ENCODE results near the gene STAT3.

The STAT3 gene

DNA sequence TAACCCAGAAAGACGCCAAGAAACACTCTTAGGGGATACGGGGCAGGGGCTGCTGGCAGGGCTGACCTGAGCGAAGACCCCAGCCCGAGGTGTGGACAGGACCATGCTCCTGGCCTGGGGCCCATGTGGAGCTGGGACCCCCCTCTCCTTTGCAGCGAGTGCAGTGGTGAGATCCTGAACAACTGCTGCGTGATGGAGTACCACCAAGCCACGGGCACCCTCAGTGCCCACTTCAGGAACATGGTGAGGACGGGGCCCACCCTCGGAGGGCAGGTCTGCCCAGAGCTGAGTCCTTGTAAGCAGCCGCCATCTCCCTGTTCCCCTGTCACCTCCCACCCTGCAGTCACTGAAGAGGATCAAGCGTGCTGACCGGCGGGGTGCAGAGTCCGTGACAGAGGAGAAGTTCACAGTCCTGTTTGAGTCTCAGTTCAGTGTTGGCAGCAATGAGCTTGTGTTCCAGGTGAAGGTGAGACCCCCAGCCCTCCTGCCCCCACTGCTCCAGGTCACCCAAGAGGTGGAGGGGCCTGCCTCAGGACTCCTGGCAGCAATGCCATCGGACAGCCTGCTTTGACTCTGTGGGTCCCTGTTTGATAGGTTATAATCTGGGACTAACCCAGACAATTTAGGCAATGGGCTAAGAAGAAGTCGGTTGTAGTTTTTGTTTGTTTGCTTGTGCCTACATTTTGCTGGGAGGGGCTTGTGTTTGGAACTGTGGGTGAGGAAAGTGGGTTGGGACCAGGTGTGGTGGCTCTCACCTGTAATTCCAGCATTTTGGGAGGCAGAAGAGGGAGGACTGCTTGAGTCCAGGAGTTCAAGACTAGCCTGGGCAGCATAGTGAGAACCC is 83.8 kb downstream of the STAT3 start:
- TF ChIP-seq ZBTB7A (IDR thresholded peaks at IDR 0.05; ENCODE audit: low read depth) = no peak
- no peak for TF ChIP-seq CEBPB (IDR thresholded peaks at IDR 0.05)
- no peak for TF ChIP-seq RAD21 (IDR thresholded peaks at IDR 0.05; ENCODE audit: low read depth)
- TF ChIP-seq TCF12 (IDR thresholded peaks at IDR 0.05; ENCODE audit: low read depth) = no peak
- TF ChIP-seq, protein P1, sequence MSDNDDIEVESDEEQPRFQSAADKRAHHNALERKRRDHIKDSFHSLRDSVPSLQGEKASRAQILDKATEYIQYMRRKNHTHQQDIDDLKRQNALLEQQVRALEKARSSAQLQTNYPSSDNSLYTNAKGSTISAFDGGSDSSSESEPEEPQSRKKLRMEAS (IDR thresholded peaks at IDR 0.05) = no peak
- TF ChIP-seq USF1 (IDR thresholded peaks at IDR 0.05) = no peak
- TF ChIP-seq, protein P2, sequence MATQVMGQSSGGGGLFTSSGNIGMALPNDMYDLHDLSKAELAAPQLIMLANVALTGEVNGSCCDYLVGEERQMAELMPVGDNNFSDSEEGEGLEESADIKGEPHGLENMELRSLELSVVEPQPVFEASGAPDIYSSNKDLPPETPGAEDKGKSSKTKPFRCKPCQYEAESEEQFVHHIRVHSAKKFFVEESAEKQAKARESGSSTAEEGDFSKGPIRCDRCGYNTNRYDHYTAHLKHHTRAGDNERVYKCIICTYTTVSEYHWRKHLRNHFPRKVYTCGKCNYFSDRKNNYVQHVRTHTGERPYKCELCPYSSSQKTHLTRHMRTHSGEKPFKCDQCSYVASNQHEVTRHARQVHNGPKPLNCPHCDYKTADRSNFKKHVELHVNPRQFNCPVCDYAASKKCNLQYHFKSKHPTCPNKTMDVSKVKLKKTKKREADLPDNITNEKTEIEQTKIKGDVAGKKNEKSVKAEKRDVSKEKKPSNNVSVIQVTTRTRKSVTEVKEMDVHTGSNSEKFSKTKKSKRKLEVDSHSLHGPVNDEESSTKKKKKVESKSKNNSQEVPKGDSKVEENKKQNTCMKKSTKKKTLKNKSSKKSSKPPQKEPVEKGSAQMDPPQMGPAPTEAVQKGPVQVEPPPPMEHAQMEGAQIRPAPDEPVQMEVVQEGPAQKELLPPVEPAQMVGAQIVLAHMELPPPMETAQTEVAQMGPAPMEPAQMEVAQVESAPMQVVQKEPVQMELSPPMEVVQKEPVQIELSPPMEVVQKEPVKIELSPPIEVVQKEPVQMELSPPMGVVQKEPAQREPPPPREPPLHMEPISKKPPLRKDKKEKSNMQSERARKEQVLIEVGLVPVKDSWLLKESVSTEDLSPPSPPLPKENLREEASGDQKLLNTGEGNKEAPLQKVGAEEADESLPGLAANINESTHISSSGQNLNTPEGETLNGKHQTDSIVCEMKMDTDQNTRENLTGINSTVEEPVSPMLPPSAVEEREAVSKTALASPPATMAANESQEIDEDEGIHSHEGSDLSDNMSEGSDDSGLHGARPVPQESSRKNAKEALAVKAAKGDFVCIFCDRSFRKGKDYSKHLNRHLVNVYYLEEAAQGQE (IDR thresholded peaks at IDR 0.05; ENCODE audit: low read depth) = no peak
- TF ChIP-seq CREB1 (IDR thresholded peaks at IDR 0.05; ENCODE audit: low read depth) = no peak
- TF ChIP-seq NFIC (IDR thresholded peaks at IDR 0.05) = no peak
- TF ChIP-seq EP300 (IDR thresholded peaks at IDR 0.05; ENCODE audit: borderline replicate concordance) = no peak
- TF ChIP-seq EGR1 (IDR thresholded peaks at IDR 0.05) = no peak
- no peak for TF ChIP-seq TAF1 (IDR thresholded peaks at IDR 0.05; ENCODE audit: low read depth)
- TF ChIP-seq FOXM1 (IDR thresholded peaks at IDR 0.05; ENCODE audit: borderline replicate concordance, low read depth) = no peak
- TF ChIP-seq TEAD4 (IDR thresholded peaks at IDR 0.05) = no peak
- TF ChIP-seq YY1 (IDR thresholded peaks at IDR 0.05; ENCODE audit: low read depth) = no peak

GRCh38 chr17:42303694-42304093 is 84.5 kb downstream of the STAT3 start:
- no peak for TF ChIP-seq FOXM1 (IDR thresholded peaks at IDR 0.05; ENCODE audit: borderline replicate concordance, low read depth)
- no peak for TF ChIP-seq TAF1 (IDR thresholded peaks at IDR 0.05; ENCODE audit: low read depth)
- TF ChIP-seq, protein P2 (IDR thresholded peaks at IDR 0.05; ENCODE audit: low read depth) = no peak
- no peak for TF ChIP-seq ZBTB7A (IDR thresholded peaks at IDR 0.05; ENCODE audit: low read depth)
- TF ChIP-seq EGR1 (IDR thresholded peaks at IDR 0.05) = no peak
- TF ChIP-seq YY1 (IDR thresholded peaks at IDR 0.05; ENCODE audit: low read depth) = no peak
- TF ChIP-seq TCF12 (IDR thresholded peaks at IDR 0.05; ENCODE audit: low read depth) = no peak
- TF ChIP-seq, protein P1 (IDR thresholded peaks at IDR 0.05) = no peak
- TF ChIP-seq RAD21 (IDR thresholded peaks at IDR 0.05; ENCODE audit: low read depth) = no peak
- no peak for TF ChIP-seq NFIC (IDR thresholded peaks at IDR 0.05)
- no peak for TF ChIP-seq EP300 (IDR thresholded peaks at IDR 0.05; ENCODE audit: borderline replicate concordance)
- no peak for TF ChIP-seq TEAD4 (IDR thresholded peaks at IDR 0.05)
- no peak for TF ChIP-seq USF1 (IDR thresholded peaks at IDR 0.05)
- no peak for TF ChIP-seq CEBPB (IDR thresholded peaks at IDR 0.05)
- no peak for TF ChIP-seq CREB1 (IDR thresholded peaks at IDR 0.05; ENCODE audit: low read depth)

GRCh38 chr17:42301022-42301421 is 87.2 kb downstream of the STAT3 start:
- TF ChIP-seq TAF1 (IDR thresholded peaks at IDR 0.05; ENCODE audit: low read depth) (no peak), RAD21 (IDR thresholded peaks at IDR 0.05; ENCODE audit: low read depth) (no peak), YY1 (IDR thresholded peaks at IDR 0.05; ENCODE audit: low read depth) (no peak), TCF12 (IDR thresholded peaks at IDR 0.05; ENCODE audit: low read depth) (no peak), ZBTB7A (IDR thresholded peaks at IDR 0.05; ENCODE audit: low read depth) (no peak), FOXM1 (IDR thresholded peaks at IDR 0.05; ENCODE audit: borderline replicate concordance, low read depth) (no peak), CEBPB (IDR thresholded peaks at IDR 0.05) (no peak), CREB1 (IDR thresholded peaks at IDR 0.05; ENCODE audit: low read depth) (no peak), EP300 (IDR thresholded peaks at IDR 0.05; ENCODE audit: borderline replicate concordance) (no peak), TEAD4 (IDR thresholded peaks at IDR 0.05) (no peak), USF1 (IDR thresholded peaks at IDR 0.05) (no peak), NFIC (IDR thresholded peaks at IDR 0.05) (no peak)
- TF ChIP-seq, protein P1 (IDR thresholded peaks at IDR 0.05) = no peak
- TF ChIP-seq, protein P2 (IDR thresholded peaks at IDR 0.05; ENCODE audit: low read depth) = no peak

Measured in Ishikawa (cell line).